ENCODE data around the gene MYF5. TPM values are rescaled to one million over a fixed set of nuclear protein-coding genes. Genes with fewer than 3 reads are reported as not detected.

The MYF5 gene
- polyA plus RNA-seq, 3 donors: not detected

DNA sequence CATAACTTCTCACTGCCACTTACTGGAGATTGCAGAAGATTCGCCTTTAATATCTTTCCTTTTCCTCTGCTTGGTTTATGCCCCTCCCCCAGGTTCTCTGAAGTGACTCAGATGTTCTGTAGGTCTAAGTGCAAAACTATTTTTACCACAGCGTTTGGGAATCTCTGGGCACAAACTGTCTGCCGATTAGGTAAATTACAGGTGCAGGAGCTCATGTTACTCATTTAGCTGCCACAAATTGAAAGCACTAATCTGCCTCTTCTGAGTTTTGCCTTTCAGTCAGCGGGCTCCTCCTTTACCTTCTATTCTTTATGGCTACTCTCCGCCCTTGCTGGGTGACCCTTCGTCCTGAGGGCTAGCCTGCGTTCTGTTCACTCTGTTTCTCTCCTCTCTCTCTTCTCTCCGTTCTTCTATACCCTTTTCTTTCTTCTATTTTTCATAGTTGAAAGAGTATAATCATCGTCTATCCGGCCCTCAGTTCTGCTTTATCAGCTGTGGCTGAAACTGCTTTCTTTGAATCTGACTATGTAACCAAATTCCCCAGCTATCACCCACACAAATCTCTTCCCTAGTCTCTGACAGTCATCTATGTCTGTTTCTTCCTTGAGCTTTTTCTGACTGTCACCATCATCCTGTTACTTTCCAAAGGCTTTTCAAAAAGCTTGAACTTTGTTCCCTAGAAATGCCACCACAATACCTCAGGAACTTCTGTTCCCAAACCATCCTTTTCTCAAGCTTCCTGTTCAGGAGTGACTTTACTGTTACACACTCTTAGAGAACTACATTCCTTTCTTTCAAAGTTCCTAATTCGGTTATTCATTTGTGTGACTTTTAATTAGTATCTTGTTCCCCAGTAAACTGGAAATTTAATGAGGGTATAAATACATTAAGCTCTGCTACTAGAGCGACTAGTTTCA, 13.6 kb upstream of the MYF5 start:
- WGBS (ENCODE audit: insufficient coverage): 59% methylated on average over 5 of the region's 12 CpGs
- H2AFZ ChIP-seq (ENCODE audit: insufficient read depth, low read depth, low read length, poor library complexity, severe bottlenecking): no peak overlapping the region
- no peaks in the 10 kb centered on the region for H3K9me3 ChIP-seq (replicated peaks in 1 of 2; ENCODE audit: control insufficient read depth in 1 of 2, insufficient read depth in 1 of 2, low read length in 2 of 2)
- no peak overlapping the region for H3K4me3 Mint-ChIP-seq
- no peak overlapping the region for H3K27ac ChIP-seq (ENCODE audit: low read depth in 1 of 2, low read length in 2 of 2)
- no peaks in the 10 kb centered on the region for H3K79me2 ChIP-seq (ENCODE audit: insufficient read depth, low read length)
- H3K36me3 ChIP-seq (replicated peaks in 1 of 2; ENCODE audit: control insufficient read depth in 1 of 2, insufficient read depth in 2 of 2, low read length in 2 of 2): no peaks in the 10 kb centered on the region
- TF ChIP-seq, protein P1, sequence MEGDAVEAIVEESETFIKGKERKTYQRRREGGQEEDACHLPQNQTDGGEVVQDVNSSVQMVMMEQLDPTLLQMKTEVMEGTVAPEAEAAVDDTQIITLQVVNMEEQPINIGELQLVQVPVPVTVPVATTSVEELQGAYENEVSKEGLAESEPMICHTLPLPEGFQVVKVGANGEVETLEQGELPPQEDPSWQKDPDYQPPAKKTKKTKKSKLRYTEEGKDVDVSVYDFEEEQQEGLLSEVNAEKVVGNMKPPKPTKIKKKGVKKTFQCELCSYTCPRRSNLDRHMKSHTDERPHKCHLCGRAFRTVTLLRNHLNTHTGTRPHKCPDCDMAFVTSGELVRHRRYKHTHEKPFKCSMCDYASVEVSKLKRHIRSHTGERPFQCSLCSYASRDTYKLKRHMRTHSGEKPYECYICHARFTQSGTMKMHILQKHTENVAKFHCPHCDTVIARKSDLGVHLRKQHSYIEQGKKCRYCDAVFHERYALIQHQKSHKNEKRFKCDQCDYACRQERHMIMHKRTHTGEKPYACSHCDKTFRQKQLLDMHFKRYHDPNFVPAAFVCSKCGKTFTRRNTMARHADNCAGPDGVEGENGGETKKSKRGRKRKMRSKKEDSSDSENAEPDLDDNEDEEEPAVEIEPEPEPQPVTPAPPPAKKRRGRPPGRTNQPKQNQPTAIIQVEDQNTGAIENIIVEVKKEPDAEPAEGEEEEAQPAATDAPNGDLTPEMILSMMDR (IDR thresholded peaks at IDR 0.05): no peak
- intact Hi-C loops (cut with micrococcal nuclease): no loop called here
- peaks cover 0 to 9% (median 0%) of the 10 kb centered on the region in 7 donors for H3K9me3 Mint-ChIP-seq
- no peaks in the 10 kb centered on the region for H3K36me3 Mint-ChIP-seq
- DNase-seq: no peak
- no peak overlapping the region for H3K9ac ChIP-seq (ENCODE audit: insufficient read depth, low read length, poor library complexity, severe bottlenecking)
- no peak overlapping the region for H3K27ac Mint-ChIP-seq
- H3K27me3 ChIP-seq (ENCODE audit: control insufficient read depth in 2 of 2, insufficient read depth in 2 of 2, low read length in 2 of 2): peaks cover 11 to 13% of the 10 kb centered on the region in 2 donors
- peaks cover 4% of the 10 kb centered on the region in 2 donors for H3K4me1 ChIP-seq (ENCODE audit: control insufficient read depth in 1 of 2, insufficient read depth in 2 of 2, low read length in 2 of 2)
- peaks cover 15 to 23% (median 15%) of the 10 kb centered on the region in 3 donors for H3K27me3 Mint-ChIP-seq (ENCODE audit: low read depth in 3 of 3)
- no peak overlapping the region for H3K4me3 ChIP-seq (replicated peaks in 1 of 3; ENCODE audit: low read depth in 2 of 3, low read length in 3 of 3)
- no peaks in the 10 kb centered on the region for H4K20me1 ChIP-seq (ENCODE audit: insufficient read depth, low read length)
- H3K4me1 Mint-ChIP-seq: peaks cover 6% of the 10 kb centered on the region
- H3K4me2 ChIP-seq (replicated peaks; ENCODE audit: extremely low read depth, low read length, poor library complexity, severe bottlenecking): no peak overlapping the region

DNA sequence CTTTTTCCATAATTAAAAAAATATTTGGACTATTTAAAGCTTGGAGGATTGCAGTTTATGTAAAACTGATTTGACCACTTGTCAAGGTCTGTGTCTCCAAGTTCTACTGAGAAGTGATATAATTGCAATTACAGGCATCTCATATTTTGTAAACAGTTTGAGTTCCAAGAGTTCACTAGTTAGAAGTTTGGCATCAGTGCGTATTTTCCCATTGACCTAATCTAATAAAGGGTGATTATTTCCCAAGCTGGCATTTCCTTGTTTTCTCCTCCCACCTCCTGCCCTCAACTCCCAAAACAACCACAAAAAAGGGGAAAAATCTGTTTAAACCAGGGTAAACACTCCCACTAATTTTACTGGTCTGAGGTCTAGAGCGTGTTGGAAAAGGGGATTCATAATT, 12.3 kb upstream of the MYF5 start:
- Histone ChIP-seq H3K27me3 (ENCODE audit: control insufficient read depth in 2 of 2, insufficient read depth in 2 of 2, low read length in 2 of 2) (peaks cover 11 to 21% of the 10 kb centered on the region in 2 donors), H3K4me3 (replicated peaks in 1 of 3; ENCODE audit: low read depth in 2 of 3, low read length in 3 of 3) (no peak overlapping the region), H3K9me3 (replicated peaks in 1 of 2; ENCODE audit: control insufficient read depth in 1 of 2, insufficient read depth in 1 of 2, low read length in 2 of 2) (no peaks in the 10 kb centered on the region), H3K79me2 (ENCODE audit: insufficient read depth, low read length) (no peaks in the 10 kb centered on the region), H2AFZ (ENCODE audit: insufficient read depth, low read depth, low read length, poor library complexity, severe bottlenecking) (no peak overlapping the region), H3K4me1 (ENCODE audit: control insufficient read depth in 1 of 2, insufficient read depth in 2 of 2, low read length in 2 of 2) (peaks cover 11 to 13% of the 10 kb centered on the region in 2 donors), H3K36me3 (replicated peaks in 1 of 2; ENCODE audit: control insufficient read depth in 1 of 2, insufficient read depth in 2 of 2, low read length in 2 of 2) (no peaks in the 10 kb centered on the region), H3K4me2 (replicated peaks; ENCODE audit: extremely low read depth, low read length, poor library complexity, severe bottlenecking) (no peak overlapping the region), H3K9ac (ENCODE audit: insufficient read depth, low read length, poor library complexity, severe bottlenecking) (no peak overlapping the region), H4K20me1 (ENCODE audit: insufficient read depth, low read length) (no peaks in the 10 kb centered on the region), H3K27ac (ENCODE audit: low read depth in 1 of 2, low read length in 2 of 2) (no peak overlapping the region)
- no peak overlapping the region for H3K4me3 Mint-ChIP-seq
- peaks cover 25 to 34% (median 26%) of the 10 kb centered on the region in 3 donors for H3K27me3 Mint-ChIP-seq (ENCODE audit: low read depth in 3 of 3)
- no peaks in the 10 kb centered on the region for H3K36me3 Mint-ChIP-seq
- intact Hi-C loops (cut with micrococcal nuclease): no loop called here
- no CpG with 5 or more reads among the region's 2 CpGs for WGBS (ENCODE audit: insufficient coverage)
- peaks cover 16% of the 10 kb centered on the region for H3K4me1 Mint-ChIP-seq
- no peak for DNase-seq
- TF ChIP-seq, protein P1 (IDR thresholded peaks at IDR 0.05): no peak
- no peak overlapping the region for H3K27ac Mint-ChIP-seq
- peaks cover 0 to 9% (median 0%) of the 10 kb centered on the region in 7 donors for H3K9me3 Mint-ChIP-seq
